Dedifferentiated amniotic fluid mesenchymal stem cell (primary cell): ENCODE results near the gene GABRA5.

ENCODE experiments used
- DNase-seq: peaks from one replicate; pipeline ENCODE4 v3.0.0-alpha.2; 2016; ENCODE audit errors: extremely low spot score

GABRA5 gene

GRCh38 chr15:26928051-26928450 is 61.2 kb downstream of the GABRA5 start:
- no peak for DNase-seq

GRCh38 chr15:26929588-26929987 is 62.7 kb downstream of the GABRA5 start:
- no peak for DNase-seq

- DNase-seq, result no peak
Observed at GRCh38 chr15:26934848-26935247, 68.0 kb downstream of the GABRA5 start.

GRCh38 chr15:26935322-26935721 is 68.5 kb downstream of the GABRA5 start:
- no peak for DNase-seq

GRCh38 chr15:26936502-26936901 is 69.6 kb downstream of the GABRA5 start:
- no peak for DNase-seq

- no peak for DNase-seq
Observed at GRCh38 chr15:26937134-26937533, 70.3 kb downstream of the GABRA5 start.

GRCh38 chr15:26939398-26939797 is 72.5 kb downstream of the GABRA5 start:
- no peak for DNase-seq

GRCh38 chr15:26941489-26941888 is 74.6 kb downstream of the GABRA5 start:
- no peak for DNase-seq

GRCh38 chr15:26943866-26944265 is 77.0 kb downstream of the GABRA5 start:
- DNase-seq, result no peak

- DNase-seq, result no peak
Observed at GRCh38 chr15:26945046-26945445, 78.2 kb downstream of the GABRA5 start.

- DNase-seq, result no peak
Observed at GRCh38 chr15:26950001-26950400, 83.1 kb downstream of the GABRA5 start.

GRCh38 chr15:26954403-26954802 is 87.5 kb downstream of the GABRA5 start:
- no peak for DNase-seq

GRCh38 chr15:26967719-26968269 is 100.9 kb downstream of the GABRA5 start:
- no peak for DNase-seq

- no peak for DNase-seq
Observed at GRCh38 chr15:26968806-26969205, 101.9 kb downstream of the GABRA5 start.

GRCh38 chr15:26970712-26971210 is 103.9 kb downstream of the GABRA5 start, which contains the start of gene GABRG3:
Gene GABRG3 (plus strand): TSS chr15:26971181.
- DNase-seq, result no peak

- no peak for DNase-seq
Observed at GRCh38 chr15:26971271-26972018, 104.6 kb downstream of the GABRA5 start.

GRCh38 chr15:26972636-26973035 is 105.8 kb downstream of the GABRA5 start:
- DNase-seq, result no peak

- no peak for DNase-seq
Observed at GRCh38 chr15:26974120-26974780, 107.4 kb downstream of the GABRA5 start.

GRCh38 chr15:26981492-26981891 is 114.6 kb downstream of the GABRA5 start:
- DNase-seq, result no peak

GRCh38 chr15:26983822-26984221 is 117.0 kb downstream of the GABRA5 start:
- DNase-seq, result no peak

GRCh38 chr15:26985050-26985449 is 118.2 kb downstream of the GABRA5 start:
- no peak for DNase-seq

- no peak for DNase-seq
Observed at GRCh38 chr15:26996250-26996649, 129.4 kb downstream of the GABRA5 start.
